Occipital lobe (tissue), 2 donors: ENCODE data around the gene SENP8. TPM values are rescaled to one million over a fixed set of nuclear protein-coding genes. Genes with fewer than 3 reads are reported as not detected.

ENCODE experiments used
- DNase-seq: peaks from one replicate; lab custom pipeline; 2025; lab: John Stamatoyannopoulos, UW
- total RNA-seq: library from RNA; depleted of rRNA; stranded (reverse); fragments of >200 nt; gene quantifications from one replicate; pipeline ENCODE4 v1.2.3, GENCODE V29; 2014

The SENP8 gene
- total RNA-seq, 1 donor from 2014 or later, result 6.9 TPM

- no peak for DNase-seq
Observed at GRCh38 chr15:72113347-72114031, 4.7 kb upstream of the SENP8 start.

DNA sequence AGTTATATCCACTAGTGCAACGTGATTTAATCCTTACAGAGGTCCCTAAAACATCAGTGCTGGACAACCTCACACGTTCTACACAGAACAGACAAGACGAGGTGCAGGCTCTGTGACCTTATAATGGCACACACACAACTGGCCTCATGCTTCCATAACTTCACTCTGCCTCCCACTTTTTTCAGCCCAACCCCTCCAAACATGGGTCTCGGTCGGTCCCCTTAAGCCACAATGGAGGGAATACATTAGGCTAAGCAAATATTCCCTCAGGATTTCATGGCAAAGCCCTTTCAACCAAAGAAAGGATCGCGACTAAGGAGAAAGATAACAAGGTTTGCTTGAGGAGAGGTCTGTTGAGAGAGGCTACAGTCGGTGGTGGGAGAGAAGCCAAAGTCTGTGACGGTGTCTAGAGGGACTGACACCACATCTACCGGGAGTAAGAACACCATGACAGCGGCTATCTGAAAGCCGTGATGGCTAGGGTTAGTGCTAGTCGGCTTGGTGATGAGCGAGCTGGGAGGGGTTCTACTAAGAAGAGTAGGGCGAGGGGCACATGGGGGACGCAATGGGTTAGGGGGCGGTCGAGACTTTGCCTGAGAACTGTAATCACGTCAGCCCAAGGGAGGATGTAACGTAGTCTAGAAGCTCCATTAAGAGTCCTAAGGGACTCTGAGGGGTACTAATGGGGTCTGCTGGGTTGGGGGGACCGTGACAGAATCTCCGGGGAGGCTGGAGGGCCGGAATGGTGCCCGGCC, 1.3 kb upstream of the SENP8 start:
- DNase-seq, result no peak

- peak; percentile 51 for DNase-seq
Observed at GRCh38 chr15:72117486-72118016, 652 bp upstream of the SENP8 start.

- no peak for DNase-seq
Observed at GRCh38 chr15:72124218-72124617, 6.0 kb downstream of the SENP8 start.

GRCh38 chr15:72127724-72128322, 9.6 kb downstream of the SENP8 start:
- no peak for DNase-seq

DNA sequence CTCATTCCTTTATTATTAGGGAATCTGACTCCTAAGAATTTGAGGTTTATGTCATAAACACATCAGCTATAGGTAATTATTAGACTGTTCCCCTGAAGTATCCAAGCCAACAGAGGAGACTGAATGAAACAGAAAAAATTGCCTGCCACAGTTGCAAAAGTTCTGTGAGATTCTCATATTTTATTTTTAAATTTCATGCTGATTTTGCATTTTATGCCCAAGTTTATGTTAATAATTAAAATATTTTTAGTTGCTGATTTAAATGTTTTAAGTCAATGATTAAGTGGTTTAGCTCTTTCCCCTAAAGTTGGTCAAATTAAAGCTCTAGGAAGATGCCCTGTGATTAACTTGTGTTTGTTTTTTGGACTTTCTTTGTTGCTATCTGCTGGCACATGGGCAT, 10.2 kb downstream of the SENP8 start:
- no peak for DNase-seq

DNA sequence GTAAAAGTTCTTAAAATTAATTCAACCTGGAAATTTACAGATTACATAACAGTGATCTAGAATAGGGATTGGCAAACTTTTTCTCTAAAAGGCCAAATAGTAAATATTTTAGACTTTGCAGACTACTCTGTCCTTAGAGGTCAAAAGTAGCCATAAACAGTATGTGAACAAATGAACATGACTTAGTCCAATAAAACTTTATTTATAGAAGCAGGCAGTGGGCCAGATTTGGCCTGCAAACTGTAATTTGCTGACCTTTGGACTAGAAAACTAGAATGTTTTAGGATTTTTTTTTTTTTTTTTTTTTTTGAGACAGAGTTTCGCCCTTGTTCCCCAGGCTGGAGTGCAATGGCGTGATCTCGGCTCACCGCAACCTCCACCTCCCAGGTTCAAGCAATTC, 12.1 kb downstream of the SENP8 start:
- no peak for DNase-seq

DNA sequence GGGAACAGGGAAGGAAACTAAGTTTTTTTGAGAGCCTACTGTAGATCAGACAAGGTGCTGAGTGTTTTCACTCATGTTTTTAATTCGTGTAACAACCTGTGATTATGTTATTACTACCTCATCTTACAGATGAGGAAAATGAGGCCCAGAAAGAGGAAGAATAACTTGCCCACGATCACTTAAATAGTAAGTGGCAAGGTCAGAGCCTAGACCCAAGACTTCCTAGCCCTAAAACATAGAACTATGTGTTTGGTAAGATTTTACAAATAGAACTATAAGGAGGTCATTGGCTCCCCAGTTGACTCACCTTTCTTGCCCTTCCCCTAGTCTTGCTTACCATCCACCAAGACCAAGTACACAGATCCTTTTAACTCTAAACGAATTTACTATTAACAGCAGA, 13.7 kb downstream of the SENP8 start:
- DNase-seq, result no peak

GRCh38 chr15:72133211-72133610, 15.0 kb downstream of the SENP8 start:
- DNase-seq, result no peak

DNA sequence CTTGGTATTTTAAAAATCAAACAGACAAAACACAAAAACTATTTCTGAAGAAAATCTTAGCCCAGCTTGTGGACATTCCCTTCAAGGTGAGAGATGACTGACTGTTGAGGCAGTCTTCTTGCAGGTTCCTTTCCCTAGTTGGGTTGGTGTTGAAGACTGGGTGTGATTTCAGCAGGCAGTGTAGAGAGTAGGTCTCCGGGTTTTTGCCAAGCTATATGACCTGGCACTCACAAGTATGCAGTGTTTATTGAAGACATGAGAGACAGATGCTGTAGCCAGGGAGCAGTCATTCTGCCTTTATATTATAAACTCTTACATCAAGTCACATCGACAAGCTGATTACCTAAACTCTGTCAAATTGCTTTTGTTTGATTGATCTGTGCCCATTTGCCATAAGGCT, 17.5 kb downstream of the SENP8 start:
- no peak for DNase-seq

DNA sequence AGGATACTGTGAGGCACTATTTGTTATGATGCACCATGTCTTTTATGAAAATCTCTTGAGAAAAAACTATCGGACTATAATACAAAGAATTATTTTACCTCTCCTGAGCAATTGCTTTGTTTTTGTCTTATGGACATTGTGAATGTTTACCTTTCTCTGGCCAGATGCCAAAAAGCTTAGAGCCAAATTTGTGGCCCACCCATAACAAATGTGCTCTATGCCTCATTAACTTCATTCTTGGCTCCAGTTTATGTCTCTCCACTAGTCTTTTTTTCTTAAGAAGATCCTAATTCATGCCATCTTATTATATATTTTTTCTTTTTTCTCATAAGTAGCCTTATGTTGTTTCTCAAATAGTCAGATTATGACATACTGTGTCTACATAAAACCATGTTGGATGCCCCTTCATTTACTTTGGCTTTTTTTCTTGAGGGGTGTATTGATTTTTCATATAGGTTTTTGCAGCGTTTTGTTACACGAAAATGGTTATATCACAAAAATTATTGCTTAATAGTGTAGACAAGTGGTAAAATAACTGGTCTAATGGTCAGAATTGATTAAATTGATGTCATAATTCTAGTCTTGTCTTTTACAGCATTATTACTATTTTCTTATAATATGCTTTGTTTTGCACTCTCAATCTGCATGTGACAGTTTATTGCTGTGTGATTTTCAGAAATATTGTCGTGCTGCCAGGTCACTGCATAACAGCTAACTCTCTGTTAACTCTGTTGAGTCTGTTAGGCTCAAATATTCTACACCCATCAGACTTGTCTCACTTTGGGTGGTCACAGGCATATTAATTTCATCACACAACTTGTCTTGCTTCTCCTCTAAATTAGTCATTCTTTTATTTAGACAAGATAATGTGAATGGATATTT, 18.2 kb downstream of the SENP8 start:
- DNase-seq, result no peak

GRCh38 chr15:72139667-72140066, 21.5 kb downstream of the SENP8 start:
- no peak for DNase-seq

DNA sequence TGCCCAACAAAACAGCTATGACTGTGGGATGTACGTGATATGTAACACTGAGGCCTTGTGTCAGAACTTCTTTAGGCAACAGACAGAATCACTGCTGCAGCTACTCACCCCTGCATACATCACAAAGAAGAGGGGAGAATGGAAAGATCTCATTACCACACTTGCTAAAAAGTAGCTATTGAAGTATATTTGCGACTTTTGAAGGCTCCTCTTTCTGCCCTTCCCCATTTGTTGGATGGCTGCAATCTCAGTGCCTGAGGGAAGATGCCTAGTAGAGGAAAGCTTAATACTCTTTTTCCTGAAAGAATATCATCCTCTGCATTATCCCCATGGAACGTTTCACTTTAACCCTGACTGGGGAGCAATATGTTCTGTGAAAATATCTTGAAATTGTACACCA, 21.9 kb downstream of the SENP8 start:
- DNase-seq, result no peak

DNA sequence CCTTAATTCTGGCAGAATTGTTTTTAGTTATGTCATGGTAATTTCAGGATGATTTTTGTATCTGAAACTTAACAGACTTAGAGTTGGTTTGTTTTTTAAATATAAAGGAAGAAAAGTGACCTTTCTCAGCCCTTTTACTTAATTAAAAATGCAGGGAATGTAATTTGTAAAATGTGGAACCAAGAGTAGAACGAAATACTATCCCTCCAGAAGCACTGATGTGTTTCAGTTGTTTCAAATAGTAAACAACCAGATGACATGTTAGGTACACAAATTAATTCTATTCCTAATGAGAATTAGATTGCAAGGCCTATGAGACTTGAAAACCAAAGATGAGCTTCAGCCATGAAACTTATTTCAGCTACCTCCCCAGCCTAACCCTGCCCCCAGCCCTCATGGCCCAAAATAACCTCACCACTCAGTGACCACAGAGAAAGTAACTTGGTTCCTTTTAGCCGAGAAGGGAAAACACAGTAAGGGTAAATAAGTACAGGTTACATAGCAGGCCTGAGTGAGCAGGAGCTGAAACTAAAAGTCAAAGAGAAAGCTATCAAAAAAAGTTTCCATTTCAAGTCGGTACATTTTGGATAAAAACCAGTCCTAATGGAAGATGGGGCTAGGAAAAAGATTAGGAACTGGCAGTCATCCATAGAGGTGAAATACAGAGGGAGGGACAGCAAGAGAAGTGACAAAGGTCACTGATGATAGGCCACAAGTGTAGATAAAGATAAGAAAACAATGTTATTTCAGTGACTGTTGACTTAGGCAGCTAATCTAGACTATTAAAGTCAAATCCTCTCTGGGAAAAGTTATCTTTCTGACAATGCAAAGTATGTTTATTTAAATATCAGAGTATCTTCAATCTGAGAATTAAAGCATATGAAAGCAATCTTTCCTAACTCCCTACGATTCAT, 23.2 kb downstream of the SENP8 start:
- no peak for DNase-seq

- DNase-seq, result no peak
Observed at GRCh38 chr15:72146221-72146620, 28.0 kb downstream of the SENP8 start.

DNA sequence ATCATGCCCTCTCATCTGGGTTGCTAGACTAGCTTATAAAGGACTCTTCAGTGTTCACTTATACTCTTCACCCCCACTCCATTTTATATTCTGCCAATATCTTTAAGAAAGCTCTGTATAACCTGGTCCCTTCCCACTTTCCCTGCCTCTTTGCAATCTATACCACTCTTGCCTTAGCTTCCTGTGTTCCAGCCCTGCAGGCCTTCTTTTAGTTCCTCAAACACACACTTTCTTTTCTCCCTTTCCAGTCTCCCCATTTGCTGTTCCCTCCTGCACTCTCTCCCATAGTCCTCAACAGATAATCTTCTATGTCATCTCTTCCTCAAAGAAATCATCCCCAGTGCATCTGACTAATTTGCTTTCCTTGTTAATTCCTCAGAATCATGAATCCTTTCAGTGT, 28.7 kb downstream of the SENP8 start:
- no peak for DNase-seq

- DNase-seq, result no peak
Observed at GRCh38 chr15:72147418-72147817, 29.2 kb downstream of the SENP8 start.

- no peak for DNase-seq
Observed at GRCh38 chr15:72153269-72154000, 35.2 kb downstream of the SENP8 start.

- no peak for DNase-seq
Observed at GRCh38 chr15:72154316-72154715, 36.1 kb downstream of the SENP8 start.
